ENCODE data around the gene TOLLIP.
"Not testable (repeated sequence)": the region's sequence is repeated elsewhere in the genome, so short reads cannot be mapped to it uniquely, and the experiment has no call there.

The TOLLIP gene

DNA sequence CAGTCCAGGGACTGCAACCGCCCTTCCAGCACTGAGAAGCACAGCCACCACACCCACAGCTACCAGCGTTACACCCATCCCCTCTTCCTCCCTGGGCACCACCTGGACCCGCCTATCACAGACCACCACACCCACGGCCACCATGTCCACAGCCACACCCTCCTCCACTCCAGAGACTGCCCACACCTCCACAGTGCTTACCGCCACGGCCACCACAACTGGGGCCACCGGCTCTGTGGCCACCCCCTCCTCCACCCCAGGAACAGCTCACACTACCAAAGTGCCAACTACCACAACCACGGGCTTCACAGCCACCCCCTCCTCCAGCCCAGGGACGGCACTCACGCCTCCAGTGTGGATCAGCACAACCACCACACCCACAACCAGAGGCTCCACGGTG, 66.7 kb downstream of the TOLLIP start:
- DNase-seq = not testable (repeated sequence)

DNA sequence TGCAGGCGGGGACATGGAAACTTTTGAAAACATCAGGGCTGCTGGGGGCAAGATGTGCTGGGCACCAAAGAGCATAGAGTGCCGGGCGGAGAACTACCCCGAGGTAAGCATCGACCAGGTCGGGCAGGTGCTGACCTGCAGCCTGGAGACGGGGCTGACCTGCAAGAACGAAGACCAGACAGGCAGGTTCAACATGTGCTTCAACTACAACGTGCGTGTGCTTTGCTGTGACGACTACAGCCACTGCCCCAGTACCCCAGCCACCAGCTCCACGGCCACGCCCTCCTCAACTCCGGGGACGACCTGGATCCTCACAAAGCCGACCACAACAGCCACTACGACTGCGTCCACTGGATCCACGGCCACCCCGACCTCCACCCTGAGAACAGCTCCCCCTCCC, 67.1 kb downstream of the TOLLIP start:
- DNase-seq = no peak

DNA sequence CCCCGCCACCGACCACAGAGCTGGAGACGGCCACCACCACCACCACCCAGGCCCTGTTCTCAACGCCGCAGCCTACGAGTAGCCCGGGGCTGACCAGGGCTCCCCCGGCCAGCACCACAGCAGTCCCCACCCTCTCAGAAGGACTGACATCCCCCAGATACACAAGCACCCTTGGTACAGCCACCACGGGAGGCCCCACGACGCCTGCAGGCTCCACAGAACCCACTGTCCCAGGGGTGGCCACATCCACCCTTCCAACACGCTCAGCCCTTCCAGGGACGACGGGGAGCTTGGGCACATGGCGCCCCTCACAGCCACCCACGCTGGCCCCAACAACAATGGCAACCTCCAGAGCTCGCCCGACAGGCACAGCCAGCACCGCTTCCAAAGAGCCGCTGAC, 67.7 kb downstream of the TOLLIP start:
- no peak for DNase-seq

DNA sequence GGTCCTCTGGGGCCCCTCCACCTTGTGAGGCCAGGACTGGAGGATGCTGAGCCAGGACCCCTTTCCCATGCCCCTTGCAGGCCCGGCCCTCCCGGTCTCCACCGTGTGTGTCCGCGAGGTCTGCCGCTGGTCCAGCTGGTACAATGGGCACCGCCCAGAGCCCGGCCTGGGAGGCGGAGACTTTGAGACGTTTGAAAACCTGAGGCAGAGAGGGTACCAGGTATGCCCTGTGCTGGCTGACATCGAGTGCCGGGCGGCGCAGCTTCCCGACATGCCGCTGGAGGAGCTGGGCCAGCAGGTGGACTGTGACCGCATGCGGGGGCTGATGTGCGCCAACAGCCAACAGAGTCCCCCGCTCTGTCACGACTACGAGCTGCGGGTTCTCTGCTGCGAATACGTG, 68.7 kb downstream of the TOLLIP start:
- no peak for DNase-seq

DNA sequence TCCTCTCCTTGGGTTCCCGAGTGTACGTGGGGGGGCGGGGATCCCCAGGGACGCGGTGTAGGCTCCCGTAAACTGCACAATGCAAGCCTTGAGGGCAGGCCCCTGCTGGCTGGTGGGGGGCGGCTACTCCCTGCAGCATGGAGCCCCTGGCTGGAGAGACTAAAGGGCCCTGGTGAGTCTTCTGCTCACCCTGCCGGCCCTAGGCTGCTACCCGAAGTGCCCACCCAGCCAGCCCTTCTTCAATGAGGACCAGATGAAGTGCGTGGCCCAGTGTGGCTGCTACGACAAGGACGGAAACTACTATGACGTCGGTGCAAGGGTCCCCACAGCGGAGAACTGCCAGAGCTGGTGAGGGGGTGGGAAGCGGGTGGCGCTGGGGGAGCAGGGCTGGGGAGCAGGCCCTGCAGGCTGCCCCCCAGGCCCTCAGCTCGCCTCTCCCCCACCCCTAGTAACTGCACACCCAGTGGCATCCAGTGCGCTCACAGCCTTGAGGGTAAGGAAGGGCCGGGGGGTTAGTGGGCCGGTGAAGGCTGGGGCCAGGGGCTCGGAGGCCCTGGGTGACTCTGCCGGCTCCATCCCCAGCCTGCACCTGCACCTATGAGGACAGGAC, 69.7 kb downstream of the TOLLIP start:
- DNase-seq = no peak

DNA sequence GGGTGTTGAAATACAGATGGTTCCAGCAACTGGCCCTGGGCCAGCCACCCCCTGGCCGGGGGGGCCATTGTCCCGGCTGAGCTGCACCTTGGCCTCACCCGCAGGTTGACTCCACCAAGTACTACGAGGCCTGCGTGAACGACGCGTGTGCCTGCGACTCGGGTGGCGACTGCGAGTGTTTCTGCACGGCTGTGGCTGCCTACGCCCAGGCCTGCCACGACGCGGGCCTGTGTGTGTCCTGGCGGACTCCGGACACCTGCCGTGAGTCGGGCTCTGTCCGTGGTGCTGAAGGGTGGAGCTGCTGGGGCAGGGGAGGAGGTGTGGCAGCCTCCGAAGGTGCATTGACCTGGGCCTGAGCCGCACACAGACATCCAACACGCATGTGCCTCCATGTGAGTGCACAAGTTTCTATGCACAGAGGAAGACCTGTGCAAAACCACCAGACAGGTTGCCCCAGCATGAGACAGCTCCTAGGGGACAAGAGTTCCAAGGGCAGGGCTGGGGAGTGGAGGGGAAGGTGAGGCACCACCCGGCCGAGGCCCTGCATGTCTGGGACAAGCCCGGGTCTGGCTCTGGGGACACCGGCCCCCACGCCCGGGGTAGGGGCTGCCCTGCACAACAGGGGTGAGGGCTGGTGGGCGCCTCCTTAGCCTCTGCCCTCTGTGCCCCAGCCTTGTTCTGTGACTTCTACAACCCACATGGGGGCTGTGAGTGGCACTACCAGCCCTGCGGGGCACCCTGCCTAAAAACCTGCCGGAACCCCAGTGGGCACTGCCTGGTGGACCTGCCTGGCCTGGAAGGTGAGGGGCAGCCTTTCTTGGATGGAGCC, 70.5 kb downstream of the TOLLIP start:
- no peak for DNase-seq

DNA sequence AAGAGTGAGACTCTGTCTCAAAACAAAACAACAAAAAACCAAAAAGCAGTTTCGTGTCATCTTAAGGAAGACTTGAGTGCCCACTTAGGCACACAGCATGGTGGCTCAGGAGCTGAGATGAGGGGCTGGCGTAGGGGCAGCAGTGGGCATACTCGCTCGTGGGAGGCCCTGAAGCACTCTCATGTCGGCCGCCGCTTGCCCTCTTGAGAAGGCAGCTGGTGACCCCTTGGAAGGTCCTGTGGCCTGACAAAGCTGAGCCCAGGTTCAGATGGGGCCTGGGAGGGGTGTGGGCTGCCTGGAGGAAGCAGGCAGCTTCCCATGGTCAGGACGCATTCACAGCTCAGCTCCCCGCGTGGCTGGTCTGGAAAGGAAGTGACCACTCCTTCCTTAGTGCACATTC, 71.6 kb downstream of the TOLLIP start:
- no peak for DNase-seq

DNA sequence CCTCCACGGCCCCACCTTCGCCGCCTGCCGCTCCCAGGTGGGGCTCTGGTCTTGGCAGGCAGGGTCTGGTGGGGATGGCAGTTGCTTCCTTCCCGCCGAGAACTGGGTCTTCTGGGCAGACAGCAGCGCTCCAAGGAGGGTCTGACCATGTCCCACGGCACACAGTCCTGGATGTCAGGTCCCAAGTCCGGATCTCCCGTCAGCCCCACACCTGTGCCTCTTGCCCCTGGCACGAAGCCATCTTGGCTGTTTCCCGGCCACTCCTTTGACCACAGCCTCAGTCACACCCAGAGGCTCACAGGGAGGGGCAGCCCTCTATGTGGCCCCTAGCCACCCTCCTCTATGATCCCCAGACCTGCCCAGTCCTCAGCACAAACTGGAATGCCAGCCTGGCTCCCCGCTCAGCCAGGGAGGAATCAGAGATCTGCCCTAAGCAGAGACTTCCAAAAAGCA, 72.3 kb downstream of the TOLLIP start:
- no peak for DNase-seq

DNA sequence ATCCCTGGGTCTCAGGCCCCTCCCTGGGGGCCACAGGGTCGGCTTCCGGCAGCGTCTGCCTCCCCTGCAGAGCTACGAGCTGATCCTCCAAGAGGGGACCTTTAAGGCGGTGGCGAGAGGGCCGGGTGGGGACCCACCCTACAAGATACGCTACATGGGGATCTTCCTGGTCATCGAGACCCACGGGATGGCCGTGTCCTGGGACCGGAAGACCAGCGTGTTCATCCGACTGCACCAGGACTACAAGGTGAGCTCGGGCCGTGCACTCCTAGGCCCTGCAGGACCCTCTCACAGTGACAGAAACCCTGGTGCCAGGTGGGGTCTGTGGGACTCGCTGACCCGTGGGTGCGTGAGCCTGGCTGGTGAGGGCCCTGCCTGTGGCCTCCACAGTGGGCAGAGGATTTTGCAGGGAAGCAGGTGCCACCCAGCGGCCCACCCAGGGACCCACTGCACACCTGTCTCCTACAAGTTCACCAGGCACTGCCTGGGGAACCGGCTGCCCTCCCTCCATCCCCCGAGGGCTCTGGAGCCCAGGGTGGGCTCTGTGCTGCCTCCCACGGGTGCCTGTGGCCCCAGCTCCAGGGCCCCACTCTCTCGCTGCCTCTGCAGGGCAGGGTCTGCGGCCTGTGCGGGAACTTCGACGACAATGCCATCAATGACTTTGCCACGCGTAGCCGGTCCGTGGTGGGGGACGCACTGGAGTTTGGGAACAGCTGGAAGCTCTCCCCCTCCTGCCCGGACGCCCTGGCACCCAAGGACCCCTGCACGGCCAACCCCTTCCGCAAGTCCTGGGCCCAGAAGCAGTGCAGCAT, 72.9 kb downstream of the TOLLIP start:
- DNase-seq = no peak

DNA sequence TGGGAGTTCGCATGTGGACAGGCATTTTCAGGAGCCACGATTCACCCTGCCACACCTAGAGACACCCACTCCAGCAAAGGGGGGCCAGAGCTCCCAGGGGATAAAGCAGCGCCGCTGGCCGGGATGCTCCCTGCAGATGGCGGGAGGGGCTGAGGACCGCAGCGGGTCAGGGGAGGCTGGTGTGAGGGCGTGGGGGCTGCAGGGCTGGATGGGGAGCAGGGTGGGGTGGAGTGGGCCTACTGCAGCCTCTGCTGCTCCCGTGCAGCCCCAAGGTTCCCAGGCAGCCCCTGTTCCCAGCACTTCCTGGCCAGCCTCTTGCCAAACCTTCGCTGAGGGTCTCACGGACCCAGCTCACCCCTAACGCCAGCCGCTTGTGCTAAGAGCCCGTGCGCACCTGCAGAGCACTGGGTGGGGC, 73.5 kb downstream of the TOLLIP start:
- no peak for DNase-seq

DNA sequence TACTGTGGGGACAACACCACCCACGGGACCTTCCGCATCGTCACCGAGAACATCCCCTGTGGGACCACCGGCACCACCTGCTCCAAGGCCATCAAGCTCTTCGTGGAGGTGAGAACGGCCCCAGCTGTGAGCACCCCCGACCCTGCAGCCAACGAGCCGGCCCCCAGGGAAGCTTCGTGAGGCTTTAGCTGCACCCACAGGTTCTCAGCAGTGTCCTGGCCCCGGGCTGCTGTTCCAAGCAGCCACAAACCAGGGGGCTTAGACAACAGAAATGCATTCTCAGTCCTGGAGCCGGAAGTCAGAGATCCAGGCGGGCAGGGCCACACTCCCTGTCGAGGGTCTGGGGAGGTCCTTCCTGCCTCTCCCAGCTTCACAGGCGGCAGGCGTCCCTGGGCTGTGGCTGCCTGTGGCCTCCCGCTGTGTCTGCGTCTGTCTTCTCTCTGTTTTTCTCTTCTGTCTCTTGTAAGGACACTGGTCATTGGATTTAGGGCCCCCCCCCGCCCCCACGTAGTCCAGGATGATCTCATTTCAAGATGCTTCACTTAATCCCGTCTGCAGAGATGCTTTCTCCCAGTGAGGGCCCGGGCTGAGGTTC, 74.0 kb downstream of the TOLLIP start:
- DNase-seq = no peak

DNA sequence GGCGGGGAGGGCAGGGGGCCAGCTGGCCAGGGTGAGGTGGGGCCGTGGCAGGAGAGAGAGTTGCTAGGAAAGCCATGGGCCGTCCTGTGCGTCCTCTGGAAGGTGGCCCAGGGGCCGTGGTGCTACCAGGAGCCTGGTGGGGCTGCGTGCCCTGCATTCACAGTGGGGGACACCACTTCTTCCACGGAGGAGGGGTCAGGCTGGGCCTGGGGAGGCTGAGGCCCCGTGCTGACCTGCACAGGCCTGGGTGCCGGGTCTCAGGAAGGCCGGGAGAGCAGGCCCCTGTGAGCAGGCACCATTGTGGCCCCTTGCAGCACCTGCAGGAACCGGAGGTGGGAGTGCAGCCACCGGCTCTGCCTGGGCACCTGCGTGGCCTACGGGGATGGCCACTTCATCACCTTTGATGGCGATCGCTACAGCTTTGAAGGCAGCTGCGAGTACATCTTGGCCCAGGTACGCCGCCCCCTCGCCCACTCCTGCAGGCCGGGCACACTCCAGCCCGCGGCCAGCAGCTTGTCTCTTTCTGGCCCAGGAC, 74.6 kb downstream of the TOLLIP start:
- DNase-seq = no peak

DNA sequence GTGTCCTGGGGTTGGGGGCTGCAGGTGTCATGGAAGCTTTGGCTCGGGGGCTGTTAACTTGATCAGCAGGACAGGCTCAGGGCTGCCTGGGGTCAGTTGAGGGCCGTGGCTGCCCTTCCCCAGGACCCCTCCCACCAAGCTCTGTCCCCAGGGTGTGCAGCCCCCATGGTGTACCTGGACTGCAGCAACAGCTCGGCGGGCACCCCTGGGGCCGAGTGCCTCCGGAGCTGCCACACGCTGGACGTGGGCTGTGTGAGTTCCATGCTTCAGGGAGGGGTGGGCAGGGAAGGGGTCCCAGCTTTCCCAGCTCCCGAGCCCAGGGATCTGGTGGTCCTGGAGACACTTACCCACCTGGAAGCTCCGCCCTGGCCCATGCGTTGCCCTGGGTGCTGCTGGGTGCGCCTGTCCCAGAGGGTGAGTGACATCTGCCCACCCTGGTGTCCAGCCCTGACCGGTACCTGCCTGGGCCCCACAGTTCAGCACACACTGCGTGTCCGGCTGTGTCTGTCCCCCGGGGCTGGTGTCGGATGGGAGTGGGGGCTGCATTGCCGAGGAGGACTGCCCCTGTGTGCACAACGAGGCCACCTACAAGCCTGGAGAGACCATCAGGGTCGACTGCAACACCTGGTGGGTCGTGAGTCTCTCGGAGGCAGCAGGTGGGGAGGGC, 75.2 kb downstream of the TOLLIP start:
- DNase-seq = no peak

DNA sequence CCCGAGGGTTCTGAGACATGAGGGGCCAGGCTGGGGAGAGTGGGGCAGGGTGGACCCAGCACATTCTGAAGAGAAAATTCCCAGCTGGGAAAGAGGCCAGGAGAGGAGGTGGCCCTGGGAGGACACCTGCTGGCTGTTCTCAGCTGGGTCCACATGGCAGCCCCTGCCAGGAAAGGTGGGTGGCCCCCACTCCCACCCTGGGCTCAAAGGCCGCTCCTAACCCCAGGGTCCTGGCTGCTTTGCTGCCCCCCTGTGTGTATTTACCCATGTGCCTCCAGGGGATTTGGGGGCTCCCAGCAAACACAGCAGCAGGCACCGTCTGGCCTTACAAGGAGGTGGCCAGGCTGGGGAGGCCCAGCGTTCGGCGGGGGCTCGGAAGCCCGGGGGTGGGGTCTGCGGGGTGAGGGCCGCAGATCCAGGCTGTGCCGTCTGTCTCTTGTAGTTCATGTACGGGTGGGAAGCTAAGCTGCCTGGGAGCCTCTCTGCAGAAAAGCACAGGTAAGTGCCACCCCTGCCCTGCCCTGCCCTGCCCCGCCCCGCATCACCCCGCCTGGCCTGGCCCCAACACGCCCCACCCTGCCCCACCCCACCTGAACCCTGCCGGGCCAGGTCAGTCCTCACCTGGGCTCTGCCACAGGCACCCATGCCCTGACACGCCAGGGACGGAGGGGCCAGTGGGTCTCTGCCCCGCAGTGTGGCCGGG, 75.9 kb downstream of the TOLLIP start:
- no peak for DNase-seq

DNA sequence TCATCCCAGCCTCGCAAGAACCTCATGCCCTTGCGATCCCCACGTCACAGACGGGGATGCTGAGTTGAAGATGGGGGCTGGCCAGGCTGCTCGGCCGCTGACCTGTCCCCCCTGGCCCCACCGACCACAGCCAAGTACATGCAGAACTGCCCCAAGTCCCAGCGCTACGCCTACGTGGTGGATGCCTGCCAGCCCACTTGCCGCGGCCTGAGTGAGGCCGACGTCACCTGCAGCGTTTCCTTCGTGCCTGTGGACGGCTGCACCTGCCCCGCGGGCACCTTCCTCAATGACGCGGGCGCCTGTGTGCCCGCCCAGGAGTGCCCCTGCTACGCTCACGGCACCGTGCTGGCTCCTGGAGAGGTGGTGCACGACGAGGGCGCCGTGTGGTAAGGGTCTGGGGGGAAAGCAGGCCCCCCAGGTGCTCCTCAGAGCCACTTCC, 76.5 kb downstream of the TOLLIP start:
- DNase-seq = no peak

DNA sequence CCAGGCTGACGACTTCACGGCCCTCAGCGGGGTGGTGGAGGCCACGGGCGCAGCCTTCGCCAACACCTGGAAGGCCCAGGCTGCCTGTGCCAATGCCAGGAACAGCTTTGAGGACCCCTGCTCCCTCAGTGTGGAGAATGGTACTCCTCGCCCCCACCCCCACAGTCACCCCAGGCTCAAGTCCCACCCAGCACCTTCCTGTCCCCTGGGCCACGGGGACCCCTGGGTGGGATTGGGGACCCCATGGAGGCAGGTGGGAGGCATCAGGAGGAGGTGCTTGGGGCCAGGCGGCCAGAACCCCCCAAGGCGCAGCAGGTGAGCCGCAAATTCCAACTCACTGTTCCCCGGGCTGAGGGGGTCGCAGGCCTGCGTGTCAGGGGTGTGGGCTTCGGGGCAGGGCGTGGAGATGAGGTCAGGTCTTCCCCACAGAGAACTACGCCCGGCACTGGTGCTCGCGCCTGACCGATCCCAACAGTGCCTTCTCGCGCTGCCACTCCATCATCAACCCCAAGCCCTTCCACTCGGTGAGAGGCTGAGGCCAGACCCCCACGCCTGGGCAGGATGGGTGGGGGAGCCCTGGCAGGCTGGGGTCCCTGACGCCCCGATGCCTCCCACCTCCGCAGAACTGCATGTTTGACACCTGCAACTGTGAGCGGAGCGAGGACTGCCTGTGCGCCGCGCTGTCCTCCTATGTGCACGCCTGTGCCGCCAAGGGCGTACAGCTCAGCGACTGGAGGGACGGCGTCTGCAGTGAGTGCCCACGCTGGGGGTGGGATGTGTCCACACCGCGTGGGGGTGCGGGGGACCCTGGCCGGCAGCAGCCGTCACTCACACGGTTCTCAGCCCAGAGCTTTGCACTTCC, 77.2 kb downstream of the TOLLIP start:
- no peak for DNase-seq

DNA sequence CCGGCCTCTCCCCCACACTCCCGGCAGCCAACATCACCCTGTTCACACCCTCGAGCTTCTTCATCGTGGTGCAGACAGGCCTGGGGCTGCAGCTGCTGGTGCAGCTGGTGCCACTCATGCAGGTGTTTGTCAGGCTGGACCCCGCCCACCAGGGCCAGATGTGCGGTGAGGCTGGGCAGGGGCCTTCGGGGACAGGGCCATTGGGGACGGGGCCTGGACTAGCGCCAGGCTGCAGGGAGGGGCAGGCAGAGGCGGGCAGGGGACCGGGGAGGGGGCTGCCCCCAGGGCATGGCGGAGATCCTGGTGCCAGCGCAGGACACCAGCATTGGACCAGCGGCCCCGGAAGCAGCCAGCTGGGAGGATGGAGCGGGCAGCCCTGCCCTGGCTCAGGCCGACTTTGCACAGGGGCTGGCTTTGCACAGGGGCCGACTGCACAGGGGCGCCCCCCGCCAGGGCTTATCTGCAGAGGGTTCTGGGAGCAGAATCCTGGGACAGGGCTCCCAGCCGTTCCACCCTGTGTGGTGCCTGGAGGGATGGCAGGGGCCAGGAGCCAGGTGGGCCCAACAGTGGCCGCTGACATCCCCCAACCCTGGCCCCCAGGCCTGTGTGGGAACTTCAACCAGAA, 77.9 kb downstream of the TOLLIP start:
- no peak for DNase-seq

DNA sequence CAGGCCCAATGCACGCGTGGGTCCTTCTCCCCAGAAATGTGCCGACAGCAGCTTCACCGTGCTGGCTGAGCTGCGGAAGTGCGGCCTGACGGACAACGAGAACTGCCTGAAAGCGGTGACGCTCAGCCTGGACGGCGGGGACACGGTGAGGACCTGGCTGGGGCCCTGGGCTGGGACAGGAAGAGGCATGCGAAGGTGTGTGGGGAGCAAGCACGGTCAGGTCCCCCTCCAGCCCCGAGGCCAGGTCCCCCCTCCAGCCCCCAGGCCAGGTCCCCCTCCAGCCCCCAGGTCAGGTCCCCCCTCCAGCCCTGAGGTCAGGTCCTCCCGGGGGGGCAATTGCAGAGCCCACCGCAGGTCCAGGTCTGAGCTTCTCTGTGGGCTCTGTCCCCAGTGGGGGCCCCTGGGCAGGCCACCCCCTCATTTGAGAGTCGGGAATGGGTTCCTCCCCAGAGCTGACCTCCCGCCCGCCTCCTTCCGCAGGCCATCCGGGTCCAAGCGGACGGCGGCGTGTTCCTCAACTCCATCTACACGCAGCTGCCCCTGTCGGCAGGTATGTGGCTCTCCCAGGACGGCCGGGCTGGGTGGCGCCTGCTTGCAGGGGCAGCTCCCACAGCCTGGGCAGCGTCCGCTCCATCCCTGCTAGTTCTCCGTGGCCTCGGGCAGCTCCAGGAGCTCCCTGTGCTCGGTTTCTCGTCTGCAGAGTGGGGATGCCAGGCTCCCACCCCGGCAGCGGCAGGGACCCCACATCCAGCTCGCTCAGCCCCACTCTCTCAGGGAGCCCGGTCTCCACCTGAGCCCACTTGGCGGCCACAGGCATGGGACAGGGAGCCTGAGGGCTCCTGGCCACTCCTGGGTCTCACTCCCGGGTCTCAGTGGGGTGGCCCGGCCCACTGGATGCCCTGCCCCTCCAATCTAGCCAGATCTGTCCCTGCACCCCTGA, 78.7 kb downstream of the TOLLIP start:
- DNase-seq = no peak

DNA sequence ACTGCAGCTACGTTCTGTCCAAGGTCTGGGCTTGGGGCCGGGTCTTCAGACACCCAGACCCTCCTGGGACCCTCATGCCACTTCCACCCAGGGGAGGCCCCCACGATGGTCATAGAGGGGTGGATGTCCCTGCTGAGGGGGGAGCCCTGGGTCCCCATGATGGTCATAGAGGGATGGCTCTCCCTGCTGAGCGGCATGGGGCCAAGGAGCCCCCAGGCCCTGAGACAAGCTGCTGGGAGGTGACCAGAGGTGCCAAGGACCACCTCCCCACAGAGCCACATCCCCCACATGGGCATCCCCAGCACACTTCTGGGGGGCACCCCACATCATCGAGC, 79.3 kb downstream of the TOLLIP start:
- no peak for DNase-seq
